OCI-LY3 (cell line): ENCODE results near the gene FSTL3.
"Not testable (repeated sequence)": the region's sequence is repeated elsewhere in the genome, so short reads cannot be mapped to it uniquely, and the experiment has no call there.

Source experiments
- CTCF ChIP-seq: fragments of 200-600, 300-600 bp; sonication (generic); IDR thresholded peaks from 2 replicates; pipeline ENCODE4 v1.5.1; 2014; ENCODE audit warnings: antibody characterized with exemption, low read length, low read depth
- EZH2phosphoT487 ChIP-seq: fragments of 200-600 bp; shearing (Covaris generic); IDR thresholded peaks from 2 replicates; pipeline ENCODE4 v1.6.1; 2018; ENCODE audit warnings: antibody characterized with exemption, mixed run types, low read depth

- TF ChIP-seq CTCF, EZH2phosphoT487: not testable (repeated sequence)
Measured at GRCh38 chr19:729564-729963, 53.4 kb downstream of the FSTL3 start.
